C4-2B (cell line): ENCODE data around the gene TRAF3.

Experiments
- H3K27ac ChIP-seq: fragments of 450-650 bp; 2 replicates; pipeline ENCODE4 v1.5.1; 2017
- CTCF ChIP-seq: fragments of 450-650 bp; conservative IDR thresholded peaks from 2 replicates; pipeline ENCODE4 v1.5.1; 2017; ENCODE audit warnings: mild to moderate bottlenecking
- ZFX ChIP-seq: fragments of 450-650 bp; IDR thresholded peaks from 2 replicates; pipeline ENCODE4 v1.6.1; 2017

TRAF3 gene

GRCh38 chr14:102878174-102878969 lies 101.1 kb downstream of the TRAF3 start:
- TF ChIP-seq CTCF (no peak), ZFX (no peak)
- no peak overlapping the region for H3K27ac ChIP-seq

- H3K27ac ChIP-seq = no peak overlapping the region
- TF ChIP-seq CTCF (no peak), ZFX (no peak)
Observed at GRCh38 chr14:102878970-102879460, 101.8 kb downstream of the TRAF3 start.

- TF ChIP-seq CTCF = no peak
- TF ChIP-seq ZFX = no peak
- no peak overlapping the region for H3K27ac ChIP-seq
Observed at GRCh38 chr14:102882226-102882906, 105.1 kb downstream of the TRAF3 start.

- TF ChIP-seq ZFX (no peak), CTCF (no peak)
- no peak overlapping the region for H3K27ac ChIP-seq
Observed at GRCh38 chr14:102883089-102883541, 105.9 kb downstream of the TRAF3 start.

- TF ChIP-seq ZFX (no peak), CTCF (no peak)
Observed at GRCh38 chr14:102883554-102883953, 106.3 kb downstream of the TRAF3 start.

GRCh38 chr14:102885737-102886447 lies 108.6 kb downstream of the TRAF3 start:
- no peak overlapping the region for H3K27ac ChIP-seq
- TF ChIP-seq ZFX (no peak), CTCF (no peak)

More at GRCh38 chr14:102883554-102883953, 106.3 kb downstream of the TRAF3 start:
- H3K27ac ChIP-seq = no peak overlapping the region

- no peak for TF ChIP-seq ZFX
- H3K27ac ChIP-seq = no peak overlapping the region
Observed at GRCh38 chr14:102888748-102889147, 111.5 kb downstream of the TRAF3 start.
